Measurements from ENCODE around the gene TBC1D32.
"Not testable (repeated sequence)": the region's sequence is repeated elsewhere in the genome, so short reads cannot be mapped to it uniquely, and the experiment has no call there.

The TBC1D32 gene

GRCh38 chr6:121210943-121211342, 123.3 kb downstream of the TBC1D32 start:
- Histone ChIP-seq H3K79me2 (ENCODE audit: insufficient read depth, low read length) (no peaks in the 10 kb centered on the region), H3K27me3 (ENCODE audit: insufficient read depth, low read length, poor library complexity, severe bottlenecking) (no peaks in the 10 kb centered on the region), H2AFZ (ENCODE audit: low read length) (no peak overlapping the region), H3K9me3 (ENCODE audit: insufficient read depth, low read depth, low read length) (peaks cover 11% of the 10 kb centered on the region; the same call in 1 of the 2 replicates), H3K4me3 (ENCODE audit: low read length, poor library complexity, severe bottlenecking) (no peak overlapping the region), H3F3A (ENCODE audit: low read depth) (no peaks in the 10 kb centered on the region), H4K20me1 (ENCODE audit: insufficient read depth, low read length, poor library complexity, severe bottlenecking) (no peaks in the 10 kb centered on the region), H3K36me3 (ENCODE audit: insufficient read depth, low read length) (0 out of 2 replicates have a peak, but pooled peaks cover 7% of the 10 kb centered on the region), H3K9me2 (replicated peaks; ENCODE audit: low read depth, low read length) (no peaks in the 10 kb centered on the region), H3K4me1 (ENCODE audit: insufficient read depth, low read length, poor library complexity, severe bottlenecking) (no peaks in the 10 kb centered on the region), H3K9ac (ENCODE audit: low read depth, low read length, poor library complexity, severe bottlenecking) (no peak overlapping the region), H3K4me2 (ENCODE audit: low read depth, low read length, poor library complexity, severe bottlenecking) (no peak overlapping the region)
- TF ChIP-seq EZH2phosphoT487 (IDR thresholded peaks at IDR 0.05; ENCODE audit: borderline replicate concordance) (no peak), CTCF (conservative IDR thresholded peaks at IDR 0.05; ENCODE audit: low read length) (no peak)

GRCh38 chr6:121205569-121205968, 128.7 kb downstream of the TBC1D32 start:
- H3K4me1 ChIP-seq (ENCODE audit: insufficient read depth, low read length, poor library complexity, severe bottlenecking), result no peaks in the 10 kb centered on the region
- 0 out of 2 replicates have a peak, but pooled peaks cover 4% of the 10 kb centered on the region for H3K36me3 ChIP-seq (ENCODE audit: insufficient read depth, low read length)
- no peaks in the 10 kb centered on the region for H3K9me3 ChIP-seq (ENCODE audit: insufficient read depth, low read depth, low read length)
- no peaks in the 10 kb centered on the region for H3K79me2 ChIP-seq (ENCODE audit: insufficient read depth, low read length)
- no peak overlapping the region for H3K4me2 ChIP-seq (ENCODE audit: low read depth, low read length, poor library complexity, severe bottlenecking)
- H3K9ac ChIP-seq (ENCODE audit: low read depth, low read length, poor library complexity, severe bottlenecking), result no peak overlapping the region
- no peaks in the 10 kb centered on the region for H3F3A ChIP-seq (ENCODE audit: low read depth)
- no peaks in the 10 kb centered on the region for H4K20me1 ChIP-seq (ENCODE audit: insufficient read depth, low read length, poor library complexity, severe bottlenecking)
- no peaks in the 10 kb centered on the region for H3K9me2 ChIP-seq (replicated peaks; ENCODE audit: low read depth, low read length)
- no peaks in the 10 kb centered on the region for H3K27me3 ChIP-seq (ENCODE audit: insufficient read depth, low read length, poor library complexity, severe bottlenecking)
- TF ChIP-seq CTCF (conservative IDR thresholded peaks at IDR 0.05; ENCODE audit: low read length) (no peak), EZH2phosphoT487 (IDR thresholded peaks at IDR 0.05; ENCODE audit: borderline replicate concordance) (no peak)
- H3K4me3 ChIP-seq (ENCODE audit: low read length, poor library complexity, severe bottlenecking), result no peak overlapping the region
- no peak overlapping the region for H2AFZ ChIP-seq (ENCODE audit: low read length)

GRCh38 chr6:121201105-121201504, 133.2 kb downstream of the TBC1D32 start:
- no peaks in the 10 kb centered on the region for H4K20me1 ChIP-seq (ENCODE audit: insufficient read depth, low read length, poor library complexity, severe bottlenecking)
- H3K4me1 ChIP-seq (ENCODE audit: insufficient read depth, low read length, poor library complexity, severe bottlenecking), result no peaks in the 10 kb centered on the region
- no peaks in the 10 kb centered on the region for H3K79me2 ChIP-seq (ENCODE audit: insufficient read depth, low read length)
- no peak for TF ChIP-seq EZH2phosphoT487 (IDR thresholded peaks at IDR 0.05; ENCODE audit: borderline replicate concordance)
- no peak for TF ChIP-seq CTCF (conservative IDR thresholded peaks at IDR 0.05; ENCODE audit: low read length)
- H3K27me3 ChIP-seq (ENCODE audit: insufficient read depth, low read length, poor library complexity, severe bottlenecking), result no peaks in the 10 kb centered on the region
- no peaks in the 10 kb centered on the region for H3F3A ChIP-seq (ENCODE audit: low read depth)
- H3K36me3 ChIP-seq (ENCODE audit: insufficient read depth, low read length), result 0 out of 2 replicates have a peak, but pooled peaks cover 4% of the 10 kb centered on the region
- H3K9me3 ChIP-seq (ENCODE audit: insufficient read depth, low read depth, low read length), result no peaks in the 10 kb centered on the region
- H2AFZ ChIP-seq (ENCODE audit: low read length), result no peak overlapping the region
- H3K4me3 ChIP-seq (ENCODE audit: low read length, poor library complexity, severe bottlenecking), result no peak overlapping the region
- H3K4me2 ChIP-seq (ENCODE audit: low read depth, low read length, poor library complexity, severe bottlenecking), result no peak overlapping the region
- no peaks in the 10 kb centered on the region for H3K9me2 ChIP-seq (replicated peaks; ENCODE audit: low read depth, low read length)
- H3K9ac ChIP-seq (ENCODE audit: low read depth, low read length, poor library complexity, severe bottlenecking), result no peak overlapping the region

- not testable (repeated sequence) for H3K4me3 ChIP-seq (ENCODE audit: low read length, poor library complexity, severe bottlenecking); H3F3A ChIP-seq (ENCODE audit: low read depth); H3K79me2 ChIP-seq (ENCODE audit: insufficient read depth, low read length); H3K27me3 ChIP-seq (ENCODE audit: insufficient read depth, low read length, poor library complexity, severe bottlenecking); H3K36me3 ChIP-seq (ENCODE audit: insufficient read depth, low read length); H3K4me1 ChIP-seq (ENCODE audit: insufficient read depth, low read length, poor library complexity, severe bottlenecking); H3K4me2 ChIP-seq (ENCODE audit: low read depth, low read length, poor library complexity, severe bottlenecking); H2AFZ ChIP-seq (ENCODE audit: low read length); H3K9me3 ChIP-seq (ENCODE audit: insufficient read depth, low read depth, low read length); H3K9ac ChIP-seq (ENCODE audit: low read depth, low read length, poor library complexity, severe bottlenecking); H4K20me1 ChIP-seq (ENCODE audit: insufficient read depth, low read length, poor library complexity, severe bottlenecking); H3K9me2 ChIP-seq (replicated peaks; ENCODE audit: low read depth, low read length)
These were observed 138.2 kb downstream of the TBC1D32 start for GRCh38 chr6:121196042-121196441.

All from Loucy (cell line).